ENCODE measurements around the gene CMTM7. TPM values are rescaled to one million over a fixed set of nuclear protein-coding genes. Genes with fewer than 3 reads are reported as not detected.
"Not testable (repeated sequence)": the region's sequence is repeated elsewhere in the genome, so short reads cannot be mapped to it uniquely, and the experiment has no call there.

Gene CMTM7
- polyA plus RNA-seq, 3 donors: 100 to 148 (median 146) TPM

DNA sequence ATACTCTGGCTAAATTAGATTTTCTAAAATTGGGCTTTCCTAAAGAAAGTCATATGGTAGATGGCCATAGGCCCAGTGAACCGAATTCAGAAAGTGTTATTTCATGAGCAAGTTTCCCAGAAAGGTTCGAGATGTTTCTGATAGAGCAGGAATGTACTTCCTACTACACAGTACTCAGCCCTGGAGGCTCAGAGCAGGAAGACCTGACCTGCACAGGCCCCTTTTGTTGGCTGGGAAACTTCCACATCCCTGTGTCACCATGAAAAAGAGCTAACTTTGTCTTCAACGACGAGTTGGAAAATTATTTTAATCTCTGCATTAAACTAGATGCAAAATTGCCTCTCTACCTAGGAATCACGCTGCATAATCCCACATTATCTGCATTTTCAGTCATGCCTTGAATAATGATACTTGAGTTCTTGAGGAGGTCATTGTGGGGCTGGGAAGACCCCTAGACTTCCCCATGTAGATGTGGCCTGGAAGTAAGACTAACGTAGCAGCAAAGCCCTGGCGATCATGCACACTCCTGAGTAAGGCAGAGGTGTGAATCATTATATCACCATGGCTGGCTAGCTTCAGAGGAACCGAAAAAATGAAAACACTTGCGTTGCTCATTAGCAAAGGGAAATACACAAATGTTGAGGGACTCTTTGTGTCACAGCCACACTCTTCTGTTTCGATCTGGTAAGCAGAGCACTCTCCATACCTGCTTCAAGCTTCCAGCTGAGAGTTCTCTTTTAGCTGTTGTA, 47.1 kb downstream of the CMTM7 start:
- H3K27ac Mint-ChIP-seq: peak overlapping the region; percentile 3 to 59 (median 51)
- Histone ChIP-seq H2AFZ (ENCODE audit: insufficient read depth, low read depth, low read length, poor library complexity, severe bottlenecking) (no peak overlapping the region), H3K36me3 (replicated peaks in 1 of 2; ENCODE audit: control insufficient read depth in 1 of 2, insufficient read depth in 2 of 2, low read length in 2 of 2) (peaks cover 8 to 23% of the 10 kb centered on the region in 2 donors), H3K4me3 (replicated peaks in 1 of 3; ENCODE audit: low read depth in 2 of 3, low read length in 3 of 3) (no peak overlapping the region), H3K27ac (ENCODE audit: low read depth in 1 of 2, low read length in 2 of 2) (peak overlapping the region in 1 of 2 donors; percentile 31), H3K4me1 (ENCODE audit: control insufficient read depth in 1 of 2, insufficient read depth in 2 of 2, low read length in 2 of 2) (peaks cover 1 to 2% of the 10 kb centered on the region in 2 donors), H3K4me2 (replicated peaks; ENCODE audit: extremely low read depth, low read length, poor library complexity, severe bottlenecking) (no peak overlapping the region), H3K79me2 (ENCODE audit: insufficient read depth, low read length) (peaks cover 99% of the 10 kb centered on the region), H3K27me3 (ENCODE audit: control insufficient read depth in 2 of 2, insufficient read depth in 2 of 2, low read length in 2 of 2) (no peaks in the 10 kb centered on the region), H3K9ac (ENCODE audit: insufficient read depth, low read length, poor library complexity, severe bottlenecking) (no peak overlapping the region), H3K9me3 (replicated peaks in 1 of 2; ENCODE audit: control insufficient read depth in 1 of 2, insufficient read depth in 1 of 2, low read length in 2 of 2) (no peaks in the 10 kb centered on the region), H4K20me1 (ENCODE audit: insufficient read depth, low read length) (peaks cover 90% of the 10 kb centered on the region)
- intact Hi-C loops (cut with micrococcal nuclease): loop anchor here in 1 of 2 donors (10.0 kb wide), 1 partner anchor 64 kb away; no protein-coding TSS in a partner anchor
- peaks cover 0 to 5% (median 0%) of the 10 kb centered on the region in 7 donors for H3K9me3 Mint-ChIP-seq
- peaks cover 39% of the 10 kb centered on the region for H3K4me1 Mint-ChIP-seq
- WGBS (ENCODE audit: insufficient coverage): 83% methylated on average over 5 of the region's 10 CpGs
- no peak for DNase-seq
- no peaks in the 10 kb centered on the region for H3K27me3 Mint-ChIP-seq (ENCODE audit: low read depth in 3 of 3)
- peaks cover 22 to 31% of the 10 kb centered on the region in 2 donors for H3K36me3 Mint-ChIP-seq
- TF ChIP-seq, protein P1, sequence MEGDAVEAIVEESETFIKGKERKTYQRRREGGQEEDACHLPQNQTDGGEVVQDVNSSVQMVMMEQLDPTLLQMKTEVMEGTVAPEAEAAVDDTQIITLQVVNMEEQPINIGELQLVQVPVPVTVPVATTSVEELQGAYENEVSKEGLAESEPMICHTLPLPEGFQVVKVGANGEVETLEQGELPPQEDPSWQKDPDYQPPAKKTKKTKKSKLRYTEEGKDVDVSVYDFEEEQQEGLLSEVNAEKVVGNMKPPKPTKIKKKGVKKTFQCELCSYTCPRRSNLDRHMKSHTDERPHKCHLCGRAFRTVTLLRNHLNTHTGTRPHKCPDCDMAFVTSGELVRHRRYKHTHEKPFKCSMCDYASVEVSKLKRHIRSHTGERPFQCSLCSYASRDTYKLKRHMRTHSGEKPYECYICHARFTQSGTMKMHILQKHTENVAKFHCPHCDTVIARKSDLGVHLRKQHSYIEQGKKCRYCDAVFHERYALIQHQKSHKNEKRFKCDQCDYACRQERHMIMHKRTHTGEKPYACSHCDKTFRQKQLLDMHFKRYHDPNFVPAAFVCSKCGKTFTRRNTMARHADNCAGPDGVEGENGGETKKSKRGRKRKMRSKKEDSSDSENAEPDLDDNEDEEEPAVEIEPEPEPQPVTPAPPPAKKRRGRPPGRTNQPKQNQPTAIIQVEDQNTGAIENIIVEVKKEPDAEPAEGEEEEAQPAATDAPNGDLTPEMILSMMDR (IDR thresholded peaks at IDR 0.05): no peak
- no peak overlapping the region for H3K4me3 Mint-ChIP-seq

DNA sequence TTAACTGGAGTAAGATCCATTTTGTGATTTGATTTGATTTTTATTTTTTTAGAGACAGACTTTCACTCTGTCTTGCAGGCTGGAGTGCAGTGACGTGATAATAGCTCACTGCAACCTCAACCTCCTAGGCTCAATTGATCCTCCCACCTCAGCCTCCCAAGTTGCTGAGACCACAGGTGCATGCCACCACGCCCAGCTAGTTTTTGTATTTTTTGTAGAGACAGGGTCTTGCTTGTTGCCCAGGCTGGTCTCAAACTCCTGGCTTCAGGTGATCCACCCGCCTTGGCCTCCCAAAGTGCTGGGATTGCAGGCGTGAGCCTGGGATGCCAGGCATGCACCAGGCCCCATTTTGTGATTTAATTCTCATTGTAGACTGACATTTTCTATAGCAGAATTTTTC, 47.8 kb downstream of the CMTM7 start:
- H3K4me3 ChIP-seq (replicated peaks in 1 of 3; ENCODE audit: low read depth in 2 of 3, low read length in 3 of 3); H3K9me3 ChIP-seq (replicated peaks in 1 of 2; ENCODE audit: control insufficient read depth in 1 of 2, insufficient read depth in 1 of 2, low read length in 2 of 2); DNase-seq; H2AFZ ChIP-seq (ENCODE audit: insufficient read depth, low read depth, low read length, poor library complexity, severe bottlenecking); H3K9me3 Mint-ChIP-seq; H3K4me2 ChIP-seq (replicated peaks; ENCODE audit: extremely low read depth, low read length, poor library complexity, severe bottlenecking); H3K27me3 ChIP-seq (ENCODE audit: control insufficient read depth in 2 of 2, insufficient read depth in 2 of 2, low read length in 2 of 2); H3K27me3 Mint-ChIP-seq (ENCODE audit: low read depth in 3 of 3); H3K4me3 Mint-ChIP-seq; H3K4me1 ChIP-seq (ENCODE audit: control insufficient read depth in 1 of 2, insufficient read depth in 2 of 2, low read length in 2 of 2); H3K9ac ChIP-seq (ENCODE audit: insufficient read depth, low read length, poor library complexity, severe bottlenecking): not testable (repeated sequence)
- peaks cover 38% of the 10 kb centered on the region for H3K4me1 Mint-ChIP-seq
- intact Hi-C loops (cut with micrococcal nuclease): loop anchor here in 1 of 2 donors (10.0 kb wide), 1 partner anchor 65 kb away; no protein-coding TSS in a partner anchor
- peaks cover 22 to 35% of the 10 kb centered on the region in 2 donors for H3K36me3 Mint-ChIP-seq
- Histone ChIP-seq H3K36me3 (replicated peaks in 1 of 2; ENCODE audit: control insufficient read depth in 1 of 2, insufficient read depth in 2 of 2, low read length in 2 of 2) (peaks cover 12 to 29% of the 10 kb centered on the region in 2 donors), H4K20me1 (ENCODE audit: insufficient read depth, low read length) (peaks cover 96% of the 10 kb centered on the region), H3K79me2 (ENCODE audit: insufficient read depth, low read length) (peaks cover 99% of the 10 kb centered on the region), H3K27ac (ENCODE audit: low read depth in 1 of 2, low read length in 2 of 2) (peak overlapping the region in 1 of 2 donors; percentile 31)
- peak overlapping the region in 2 of 7 donors; percentile 3 to 48 for H3K27ac Mint-ChIP-seq
- WGBS (ENCODE audit: insufficient coverage): 100% methylated on average over 1 of the region's 4 CpGs
